Measurements from ENCODE around the gene AACS.

DNA sequence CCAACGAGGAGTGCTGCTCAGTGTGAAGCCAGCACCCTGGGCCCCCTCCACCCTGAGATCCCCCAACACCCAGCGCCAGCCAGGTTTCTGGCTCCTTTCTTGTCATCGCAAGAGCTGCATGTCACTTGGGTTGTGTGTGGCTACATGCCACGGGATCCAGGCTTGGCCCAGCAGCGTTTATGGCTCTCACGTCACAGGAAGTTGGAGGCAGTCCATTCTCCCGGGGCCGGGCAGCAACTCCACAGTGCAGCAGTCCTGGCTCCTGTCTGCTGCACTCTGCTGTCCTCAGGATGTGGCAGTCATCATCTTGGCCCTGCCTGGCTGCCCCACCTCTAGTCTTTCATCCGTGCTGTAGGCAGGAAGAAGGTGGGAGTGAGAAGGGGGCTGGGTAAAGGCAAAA, 78.3 kb downstream of the AACS start:
- TF ChIP-seq, protein P1, sequence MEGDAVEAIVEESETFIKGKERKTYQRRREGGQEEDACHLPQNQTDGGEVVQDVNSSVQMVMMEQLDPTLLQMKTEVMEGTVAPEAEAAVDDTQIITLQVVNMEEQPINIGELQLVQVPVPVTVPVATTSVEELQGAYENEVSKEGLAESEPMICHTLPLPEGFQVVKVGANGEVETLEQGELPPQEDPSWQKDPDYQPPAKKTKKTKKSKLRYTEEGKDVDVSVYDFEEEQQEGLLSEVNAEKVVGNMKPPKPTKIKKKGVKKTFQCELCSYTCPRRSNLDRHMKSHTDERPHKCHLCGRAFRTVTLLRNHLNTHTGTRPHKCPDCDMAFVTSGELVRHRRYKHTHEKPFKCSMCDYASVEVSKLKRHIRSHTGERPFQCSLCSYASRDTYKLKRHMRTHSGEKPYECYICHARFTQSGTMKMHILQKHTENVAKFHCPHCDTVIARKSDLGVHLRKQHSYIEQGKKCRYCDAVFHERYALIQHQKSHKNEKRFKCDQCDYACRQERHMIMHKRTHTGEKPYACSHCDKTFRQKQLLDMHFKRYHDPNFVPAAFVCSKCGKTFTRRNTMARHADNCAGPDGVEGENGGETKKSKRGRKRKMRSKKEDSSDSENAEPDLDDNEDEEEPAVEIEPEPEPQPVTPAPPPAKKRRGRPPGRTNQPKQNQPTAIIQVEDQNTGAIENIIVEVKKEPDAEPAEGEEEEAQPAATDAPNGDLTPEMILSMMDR (IDR thresholded peaks at IDR 0.05) = no peak
- TF ChIP-seq POLR2A (IDR thresholded peaks at IDR 0.05) = no peak

All from body of pancreas (tissue), 4 donors.